ENCODE data around the gene FYN.

The FYN gene

DNA sequence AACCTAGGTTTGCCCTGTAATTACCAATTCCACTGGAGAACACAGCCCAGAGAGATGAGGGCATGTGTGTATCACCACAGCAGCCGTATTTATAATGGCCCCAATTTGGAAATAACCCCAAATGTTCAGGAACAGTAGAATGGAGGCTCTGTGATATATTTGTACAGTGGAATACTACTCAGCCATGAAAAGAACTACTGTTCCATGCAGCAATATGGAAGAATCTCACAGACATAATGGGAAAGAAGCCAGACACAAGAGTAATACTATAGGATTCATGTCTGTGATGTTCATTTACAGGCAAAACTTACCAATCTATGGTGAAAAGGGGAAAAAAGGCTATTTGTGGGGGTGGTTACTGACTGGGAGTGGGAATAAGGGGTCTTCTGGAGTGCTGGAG, 183.8 kb downstream of the FYN start:
- TF ChIP-seq, protein P1, sequence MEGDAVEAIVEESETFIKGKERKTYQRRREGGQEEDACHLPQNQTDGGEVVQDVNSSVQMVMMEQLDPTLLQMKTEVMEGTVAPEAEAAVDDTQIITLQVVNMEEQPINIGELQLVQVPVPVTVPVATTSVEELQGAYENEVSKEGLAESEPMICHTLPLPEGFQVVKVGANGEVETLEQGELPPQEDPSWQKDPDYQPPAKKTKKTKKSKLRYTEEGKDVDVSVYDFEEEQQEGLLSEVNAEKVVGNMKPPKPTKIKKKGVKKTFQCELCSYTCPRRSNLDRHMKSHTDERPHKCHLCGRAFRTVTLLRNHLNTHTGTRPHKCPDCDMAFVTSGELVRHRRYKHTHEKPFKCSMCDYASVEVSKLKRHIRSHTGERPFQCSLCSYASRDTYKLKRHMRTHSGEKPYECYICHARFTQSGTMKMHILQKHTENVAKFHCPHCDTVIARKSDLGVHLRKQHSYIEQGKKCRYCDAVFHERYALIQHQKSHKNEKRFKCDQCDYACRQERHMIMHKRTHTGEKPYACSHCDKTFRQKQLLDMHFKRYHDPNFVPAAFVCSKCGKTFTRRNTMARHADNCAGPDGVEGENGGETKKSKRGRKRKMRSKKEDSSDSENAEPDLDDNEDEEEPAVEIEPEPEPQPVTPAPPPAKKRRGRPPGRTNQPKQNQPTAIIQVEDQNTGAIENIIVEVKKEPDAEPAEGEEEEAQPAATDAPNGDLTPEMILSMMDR (IDR thresholded peaks at IDR 0.05): no peak
- intact Hi-C loops (cut with DNase I; ENCODE audit: low total_unique reads): no loop called here
- no peaks in the 10 kb centered on the region for H3K27me3 ChIP-seq
- H3K4me3 ChIP-seq: no peak overlapping the region
- no peak overlapping the region for H3K27ac ChIP-seq
- peaks cover 0 to 19% (median 14%) of the 10 kb centered on the region in 3 donors for H3K36me3 ChIP-seq
- H3K9me3 ChIP-seq: no peaks in the 10 kb centered on the region
- peaks cover 0 to 13% (median under 1%) of the 10 kb centered on the region in 4 donors for H3K4me1 ChIP-seq
- DNase-seq: no peak

DNA sequence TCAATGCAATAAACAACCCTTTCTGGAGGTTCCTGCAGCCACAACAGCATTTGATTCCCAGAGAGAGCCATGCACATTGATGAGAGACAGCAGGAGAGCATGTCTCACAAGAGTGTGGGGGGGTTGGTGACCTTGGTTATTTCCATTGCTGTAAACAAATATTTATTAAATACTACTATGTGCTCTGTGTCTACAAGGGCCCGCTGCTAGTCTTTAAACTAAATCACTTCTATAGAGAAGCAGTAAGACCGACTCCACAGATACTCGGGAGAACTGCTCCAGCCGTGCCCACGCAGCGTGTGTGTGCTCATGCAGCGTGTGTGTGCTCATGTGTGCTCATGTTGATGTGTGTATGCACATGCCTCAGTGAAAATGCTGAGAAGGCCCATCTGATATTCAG, 184.9 kb downstream of the FYN start:
- no peak for DNase-seq
- peaks cover 0 to 24% (median 5%) of the 10 kb centered on the region in 4 donors for H3K4me1 ChIP-seq
- H3K27me3 ChIP-seq: no peaks in the 10 kb centered on the region
- H3K27ac ChIP-seq: no peak overlapping the region
- no peak overlapping the region for H3K4me3 ChIP-seq
- TF ChIP-seq, protein P1 (IDR thresholded peaks at IDR 0.05): no peak
- H3K9me3 ChIP-seq: no peaks in the 10 kb centered on the region
- peaks cover 0 to 9% (median 3%) of the 10 kb centered on the region in 3 donors for H3K36me3 ChIP-seq
- intact Hi-C loops (cut with DNase I; ENCODE audit: low total_unique reads): no loop called here

DNA sequence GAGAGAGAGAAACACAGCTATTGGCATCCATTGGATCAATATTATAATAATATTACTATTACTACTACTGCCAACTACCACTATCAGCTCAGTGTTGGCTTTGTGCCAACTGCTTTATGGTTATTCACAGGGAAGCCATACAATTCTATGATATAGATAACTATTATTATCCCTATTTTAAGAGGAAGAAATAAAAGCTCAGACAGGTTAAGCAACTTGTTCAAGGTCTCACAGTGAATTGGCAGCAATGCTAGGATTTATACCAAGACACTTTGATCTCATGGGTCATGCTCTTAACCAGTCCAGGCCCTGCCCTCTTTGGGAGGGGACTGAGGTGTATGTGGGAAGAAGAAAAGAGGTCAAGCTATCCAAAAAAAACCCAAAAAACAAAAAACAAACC, 185.6 kb downstream of the FYN start:
- no peaks in the 10 kb centered on the region for H3K9me3 ChIP-seq
- TF ChIP-seq, protein P1 (IDR thresholded peaks at IDR 0.05): no peak
- H3K4me1 ChIP-seq: peaks cover 0 to 27% (median 11%) of the 10 kb centered on the region in 4 donors
- no peak overlapping the region for H3K4me3 ChIP-seq
- no peaks in the 10 kb centered on the region for H3K27me3 ChIP-seq
- peaks cover 0 to 5% (median 0%) of the 10 kb centered on the region in 3 donors for H3K36me3 ChIP-seq
- DNase-seq: no peak
- intact Hi-C loops (cut with DNase I; ENCODE audit: low total_unique reads): no loop called here
- H3K27ac ChIP-seq: no peak overlapping the region

DNA sequence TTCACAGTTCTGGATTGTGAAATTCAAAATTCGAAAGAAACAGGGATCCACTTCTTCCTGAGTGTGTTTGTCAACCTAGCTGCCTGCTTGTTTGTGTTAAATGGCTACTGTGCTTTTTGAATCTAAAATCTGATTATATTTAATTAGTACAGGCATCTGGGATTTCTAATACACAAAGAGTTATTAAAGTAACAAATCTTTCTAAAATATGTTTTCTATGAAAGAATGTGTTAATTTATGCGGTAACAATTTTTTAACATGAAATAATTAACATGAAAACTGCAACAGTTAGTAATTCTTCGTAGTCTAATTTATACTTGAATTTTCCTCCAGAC, 186.4 kb downstream of the FYN start:
- TF ChIP-seq, protein P1 (IDR thresholded peaks at IDR 0.05): no peak
- H3K9me3 ChIP-seq: no peaks in the 10 kb centered on the region
- no peak for DNase-seq
- intact Hi-C loops (cut with DNase I; ENCODE audit: low total_unique reads): no loop called here
- no peak overlapping the region for H3K4me3 ChIP-seq
- no peaks in the 10 kb centered on the region for H3K36me3 ChIP-seq
- H3K27ac ChIP-seq: no peak overlapping the region
- H3K4me1 ChIP-seq: peaks cover 0 to 31% (median 11%) of the 10 kb centered on the region in 4 donors
- H3K27me3 ChIP-seq: no peaks in the 10 kb centered on the region

DNA sequence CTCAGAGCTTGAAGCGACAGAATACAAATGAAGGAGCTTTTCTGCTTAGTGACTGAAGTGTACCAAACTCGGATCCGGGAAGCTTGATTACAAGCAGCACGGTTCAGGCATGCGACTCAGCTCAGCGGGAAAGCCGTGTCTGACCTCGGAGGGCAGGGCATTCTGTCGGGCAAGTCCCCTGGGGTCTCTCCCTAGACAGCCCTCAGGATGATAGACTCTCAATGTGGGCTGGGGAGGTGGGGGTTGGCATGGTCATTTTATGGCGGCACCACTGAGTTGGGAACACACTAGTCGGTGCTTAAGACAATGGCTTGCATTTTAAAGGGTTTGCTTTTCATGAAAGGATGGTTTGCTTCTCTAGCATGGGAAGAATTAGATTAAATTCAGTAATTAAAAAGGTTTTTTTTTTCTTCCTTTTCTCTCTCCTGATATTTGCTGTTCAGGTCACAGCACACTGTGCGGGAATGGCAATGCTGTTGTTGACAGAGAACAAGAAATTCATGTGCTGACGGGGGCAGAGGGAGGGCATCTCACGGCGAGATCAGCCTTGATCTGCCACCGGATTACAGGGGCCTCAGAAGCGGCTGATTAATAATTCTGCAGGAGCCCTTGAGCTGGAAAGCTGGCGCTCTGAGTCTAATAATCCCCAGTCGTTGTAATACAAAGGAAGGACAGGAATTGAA, 186.9 kb downstream of the FYN start:
- intact Hi-C loops (cut with DNase I; ENCODE audit: low total_unique reads): no loop called here
- Histone ChIP-seq H3K27me3 (no peaks in the 10 kb centered on the region), H3K4me1 (peaks cover 0 to 31% (median 13%) of the 10 kb centered on the region in 4 donors), H3K27ac (no peak overlapping the region), H3K9me3 (no peaks in the 10 kb centered on the region), H3K4me3 (no peak overlapping the region), H3K36me3 (no peaks in the 10 kb centered on the region)
- DNase-seq: no peak
- TF ChIP-seq, protein P1 (IDR thresholded peaks at IDR 0.05): no peak
